ENCODE results near the gene PSD2. TPM values are rescaled to one million over a fixed set of nuclear protein-coding genes. Genes with fewer than 3 reads are reported as not detected.

PSD2 gene
- total and polyA plus RNA-seq, 2 of the 13 experiments (the other 11 are each of a cell fraction or from before 2014, with no cell fraction given) = 0.07 TPM; not detected in 1

DNA sequence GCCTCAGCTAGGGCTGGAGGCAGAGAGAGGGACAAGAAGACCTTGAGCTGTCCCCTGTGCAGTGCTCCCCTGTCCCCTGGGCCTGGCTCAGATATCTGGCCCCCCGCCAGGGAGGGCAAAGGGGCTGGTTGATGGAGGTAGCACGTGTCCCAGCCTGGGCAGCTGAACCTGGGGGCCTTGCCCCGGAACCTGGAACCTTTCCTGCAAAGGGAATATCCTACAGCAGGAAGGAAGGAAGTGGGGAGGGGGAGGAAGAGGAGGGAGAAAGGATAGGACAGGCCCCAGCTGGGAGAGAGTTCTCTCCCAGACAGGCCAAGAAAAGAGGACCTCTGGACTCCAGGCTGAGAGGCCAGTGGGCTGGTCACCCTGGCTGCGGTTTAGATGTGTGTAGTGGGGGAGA lies 27.6 kb upstream of the PSD2 start (continued):
- TF ChIP-seq, protein P1, sequence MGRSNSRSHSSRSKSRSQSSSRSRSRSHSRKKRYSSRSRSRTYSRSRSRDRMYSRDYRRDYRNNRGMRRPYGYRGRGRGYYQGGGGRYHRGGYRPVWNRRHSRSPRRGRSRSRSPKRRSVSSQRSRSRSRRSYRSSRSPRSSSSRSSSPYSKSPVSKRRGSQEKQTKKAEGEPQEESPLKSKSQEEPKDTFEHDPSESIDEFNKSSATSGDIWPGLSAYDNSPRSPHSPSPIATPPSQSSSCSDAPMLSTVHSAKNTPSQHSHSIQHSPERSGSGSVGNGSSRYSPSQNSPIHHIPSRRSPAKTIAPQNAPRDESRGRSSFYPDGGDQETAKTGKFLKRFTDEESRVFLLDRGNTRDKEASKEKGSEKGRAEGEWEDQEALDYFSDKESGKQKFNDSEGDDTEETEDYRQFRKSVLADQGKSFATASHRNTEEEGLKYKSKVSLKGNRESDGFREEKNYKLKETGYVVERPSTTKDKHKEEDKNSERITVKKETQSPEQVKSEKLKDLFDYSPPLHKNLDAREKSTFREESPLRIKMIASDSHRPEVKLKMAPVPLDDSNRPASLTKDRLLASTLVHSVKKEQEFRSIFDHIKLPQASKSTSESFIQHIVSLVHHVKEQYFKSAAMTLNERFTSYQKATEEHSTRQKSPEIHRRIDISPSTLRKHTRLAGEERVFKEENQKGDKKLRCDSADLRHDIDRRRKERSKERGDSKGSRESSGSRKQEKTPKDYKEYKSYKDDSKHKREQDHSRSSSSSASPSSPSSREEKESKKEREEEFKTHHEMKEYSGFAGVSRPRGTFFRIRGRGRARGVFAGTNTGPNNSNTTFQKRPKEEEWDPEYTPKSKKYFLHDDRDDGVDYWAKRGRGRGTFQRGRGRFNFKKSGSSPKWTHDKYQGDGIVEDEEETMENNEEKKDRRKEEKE (IDR thresholded peaks at IDR 0.05) = no peak
- TF ChIP-seq KAT2B (IDR thresholded peaks at IDR 0.05; ENCODE audit: borderline replicate concordance, low read depth, low read length) (no peak), SMARCC2 (IDR thresholded peaks at IDR 0.05) (no peak), TRIM24 (CRISPR knock-in tag; IDR thresholded peaks at IDR 0.05) (no peak), ZNF660 (CRISPR knock-in tag; IDR thresholded peaks at IDR 0.05; ENCODE audit: borderline replicate concordance, low read depth) (no peak), ZNF782 (CRISPR knock-in tag; IDR thresholded peaks at IDR 0.05; ENCODE audit: borderline replicate concordance) (no peak), POLR2AphosphoS2 (IDR thresholded peaks at IDR 0.05; ENCODE audit: low read depth, low read length) (no peak), ZNF773 (CRISPR knock-in tag; IDR thresholded peaks at IDR 0.05; ENCODE audit: borderline replicate concordance) (no peak), ZNF446 (CRISPR knock-in tag; IDR thresholded peaks at IDR 0.05) (no peak), U2AF1 (optimal IDR thresholded peaks at IDR 0.05; ENCODE audit: low read depth, low read length) (no peak), GTF2F1 (IDR thresholded peaks at IDR 0.05; ENCODE audit: low read length) (no peak), EZH2 (conservative IDR thresholded peaks at IDR 0.05; ENCODE audit: low read depth, low read length) (no peak), ZNF879 (CRISPR knock-in tag; IDR thresholded peaks at IDR 0.05) (no peak), FOSL2 (CRISPR knock-in tag; IDR thresholded peaks at IDR 0.05) (no peak), TEAD3 (CRISPR knock-in tag; optimal IDR thresholded peaks at IDR 0.05; ENCODE audit: borderline replicate concordance) (no peak), NPAS2 (CRISPR knock-in tag; IDR thresholded peaks at IDR 0.05; ENCODE audit: borderline replicate concordance) (no peak), SOX6 (IDR thresholded peaks at IDR 0.05) (no peak), SOX6 (CRISPR knock-in tag; IDR thresholded peaks at IDR 0.05) (peak; percentile 50), ZNF317 (CRISPR knock-in tag; IDR thresholded peaks at IDR 0.05) (no peak), PHF8 (CRISPR knock-in tag; IDR thresholded peaks at IDR 0.05) (no peak), ZNF264 (CRISPR knock-in tag; IDR thresholded peaks at IDR 0.05) (no peak), SIN3A (IDR thresholded peaks at IDR 0.05; ENCODE audit: borderline replicate concordance, low read depth, low read length) (no peak), ZNF224 (CRISPR knock-in tag; IDR thresholded peaks at IDR 0.05) (no peak), ZNF768 (CRISPR knock-in tag; IDR thresholded peaks at IDR 0.05) (no peak), ZBTB7A (CRISPR knock-in tag; IDR thresholded peaks at IDR 0.05) (no peak), CBFB (CRISPR knock-in tag; IDR thresholded peaks at IDR 0.05) (no peak), ZBTB1 (CRISPR knock-in tag; IDR thresholded peaks at IDR 0.05; ENCODE audit: borderline replicate concordance) (no peak), AGO1 (IDR thresholded peaks at IDR 0.05; ENCODE audit: low read depth, low read length, poor library complexity, severe bottlenecking) (no peak)
- TF ChIP-seq, protein P2, sequence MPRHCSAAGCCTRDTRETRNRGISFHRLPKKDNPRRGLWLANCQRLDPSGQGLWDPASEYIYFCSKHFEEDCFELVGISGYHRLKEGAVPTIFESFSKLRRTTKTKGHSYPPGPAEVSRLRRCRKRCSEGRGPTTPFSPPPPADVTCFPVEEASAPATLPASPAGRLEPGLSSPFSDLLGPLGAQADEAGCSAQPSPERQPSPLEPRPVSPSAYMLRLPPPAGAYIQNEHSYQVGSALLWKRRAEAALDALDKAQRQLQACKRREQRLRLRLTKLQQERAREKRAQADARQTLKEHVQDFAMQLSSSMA (CRISPR knock-in tag; IDR thresholded peaks at IDR 0.05) = no peak; the same call in 1 of the 2 replicates
- TF ChIP-seq, protein P3, sequence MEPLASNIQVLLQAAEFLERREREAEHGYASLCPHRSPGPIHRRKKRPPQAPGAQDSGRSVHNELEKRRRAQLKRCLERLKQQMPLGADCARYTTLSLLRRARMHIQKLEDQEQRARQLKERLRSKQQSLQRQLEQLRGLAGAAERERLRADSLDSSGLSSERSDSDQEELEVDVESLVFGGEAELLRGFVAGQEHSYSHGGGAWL (CRISPR knock-in tag; IDR thresholded peaks at IDR 0.05) = no peak
- TF ChIP-seq, protein P4, sequence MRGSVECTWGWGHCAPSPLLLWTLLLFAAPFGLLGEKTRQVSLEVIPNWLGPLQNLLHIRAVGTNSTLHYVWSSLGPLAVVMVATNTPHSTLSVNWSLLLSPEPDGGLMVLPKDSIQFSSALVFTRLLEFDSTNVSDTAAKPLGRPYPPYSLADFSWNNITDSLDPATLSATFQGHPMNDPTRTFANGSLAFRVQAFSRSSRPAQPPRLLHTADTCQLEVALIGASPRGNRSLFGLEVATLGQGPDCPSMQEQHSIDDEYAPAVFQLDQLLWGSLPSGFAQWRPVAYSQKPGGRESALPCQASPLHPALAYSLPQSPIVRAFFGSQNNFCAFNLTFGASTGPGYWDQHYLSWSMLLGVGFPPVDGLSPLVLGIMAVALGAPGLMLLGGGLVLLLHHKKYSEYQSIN (CRISPR knock-in tag; IDR thresholded peaks at IDR 0.05; ENCODE audit: borderline replicate concordance) = no peak

Measured in HepG2 (cell line).